SU-DHL-6 (cell line): ENCODE data around the gene PAH.

ENCODE experiments used
- H2AFZ ChIP-seq: fragments of 200-600 bp; sonication (generic); 2 replicates; pipeline ENCODE4 v1.6.1; 2014; ENCODE audit warnings: low read depth, mild to moderate bottlenecking, moderate library complexity, mixed read lengths, antibody characterized with exemption, low read length; ENCODE audit not compliant: severe bottlenecking
- H3F3A ChIP-seq: fragments of 200-600 bp; shearing (Covaris generic); 2 replicates; pipeline ENCODE4 v1.6.0; 2016; ENCODE audit warnings: antibody characterized with exemption, mild to moderate bottlenecking; ENCODE audit not compliant: insufficient read depth
- H3K27ac ChIP-seq: fragments of 200-600 bp; sonication (generic); 2 replicates; pipeline ENCODE4 v1.5.1; 2016; ENCODE audit warnings: low read depth, mild to moderate bottlenecking, low read length, moderate library complexity, mixed read lengths
- H3K27me3 ChIP-seq: fragments of 200-600 bp; sonication (generic), shearing (Covaris generic); 2 replicates; pipeline ENCODE4 v1.6.0; 2014; ENCODE audit warnings: mild to moderate bottlenecking, low read length
- H3K36me3 ChIP-seq: fragments of 200-600 bp; sonication (generic); 2 replicates; pipeline ENCODE4 v1.6.1; 2014; ENCODE audit warnings: mild to moderate bottlenecking, low read length, mixed read lengths
- H3K4me2 ChIP-seq: fragments of 300-600, 200-600 bp; shearing (Covaris generic), sonication (generic); 2 replicates; pipeline ENCODE4 v1.6.0; 2014; ENCODE audit warnings: low read length, low read depth, mild to moderate bottlenecking; ENCODE audit not compliant: poor library complexity, severe bottlenecking
- H3K4me3 ChIP-seq: fragments of 200-600 bp; sonication (generic); 2 replicates; pipeline ENCODE4 v1.5.1; 2014; ENCODE audit warnings: antibody characterized with exemption, low read length, mild to moderate bottlenecking, mixed read lengths; ENCODE audit not compliant: insufficient read depth, poor library complexity, severe bottlenecking
- H3K79me2 ChIP-seq: fragments of 200-600 bp; sonication (generic); 2 replicates; pipeline ENCODE4 v1.6.1; 2014; ENCODE audit warnings: mild to moderate bottlenecking, low read length, moderate library complexity; ENCODE audit not compliant: insufficient read depth
- H3K9ac ChIP-seq: fragments of 200-600 bp; sonication (generic); 2 replicates; pipeline ENCODE4 v1.7.0; 2014; ENCODE audit warnings: mild to moderate bottlenecking, low read length
- H3K9me2 ChIP-seq: fragments of 200-600 bp; sonication (generic); replicated peaks from 2 replicates; pipeline ENCODE4 v1.6.1; 2014; ENCODE audit warnings: low read length; ENCODE audit not compliant: insufficient read depth
- H3K9me3 ChIP-seq: fragments of 200-600 bp; sonication (generic); 2 replicates; pipeline ENCODE4 v1.6.1; 2014; ENCODE audit warnings: low read length, mixed read lengths; ENCODE audit not compliant: insufficient read depth
- H4K20me1 ChIP-seq: fragments of 200-600 bp; sonication (generic); 2 replicates; pipeline ENCODE4 v1.6.1; 2014; ENCODE audit warnings: low read depth, mild to moderate bottlenecking, antibody characterized with exemption, low read length, moderate library complexity, mixed read lengths
- CTCF ChIP-seq: fragments of 200-600 bp; sonication (generic); IDR thresholded peaks from one replicate; pipeline ENCODE4 v1.5.1; 2017; ENCODE audit warnings: antibody characterized with exemption, mild to moderate bottlenecking, low read length, moderate library complexity; ENCODE audit not compliant: insufficient read depth, poor library complexity, severe bottlenecking
- EZH2phosphoT487 ChIP-seq: fragments of 200-600 bp; sonication (generic), shearing (Covaris generic); conservative IDR thresholded peaks from 2 replicates; pipeline ENCODE4 v1.6.1; 2018; ENCODE audit warnings: mild to moderate bottlenecking, antibody characterized with exemption, low read length, moderate library complexity, mixed read lengths

PAH gene

GRCh38 chr12:102964872-102965271 lies 47.8 kb upstream of the PAH start:
- H3K9me2 ChIP-seq = no peaks in the 10 kb centered on the region
- H3K4me2 ChIP-seq = no peak overlapping the region
- H2AFZ ChIP-seq = no peak overlapping the region
- no peaks in the 10 kb centered on the region for H3F3A ChIP-seq
- H3K27ac ChIP-seq = no peak overlapping the region
- H3K27me3 ChIP-seq = no peaks in the 10 kb centered on the region
- no peak for TF ChIP-seq CTCF
- TF ChIP-seq EZH2phosphoT487 = no peak
- H3K9ac ChIP-seq = no peak overlapping the region
- H4K20me1 ChIP-seq = no peaks in the 10 kb centered on the region
- H3K36me3 ChIP-seq = no peaks in the 10 kb centered on the region
- no peaks in the 10 kb centered on the region for H3K9me3 ChIP-seq
- H3K79me2 ChIP-seq = no peaks in the 10 kb centered on the region
- H3K4me3 ChIP-seq = no peak overlapping the region

- Histone ChIP-seq H3K27me3 (no peaks in the 10 kb centered on the region), H3K4me2 (no peak overlapping the region), H2AFZ (no peak overlapping the region), H3K79me2 (no peaks in the 10 kb centered on the region), H3K4me3 (no peak overlapping the region), H3K9ac (no peak overlapping the region), H3F3A (no peaks in the 10 kb centered on the region), H3K9me2 (no peaks in the 10 kb centered on the region), H3K9me3 (no peaks in the 10 kb centered on the region), H3K27ac (no peak overlapping the region), H3K36me3 (no peaks in the 10 kb centered on the region), H4K20me1 (no peaks in the 10 kb centered on the region)
- TF ChIP-seq EZH2phosphoT487 (no peak), CTCF (no peak)
Measured at GRCh38 chr12:102963796-102964195, 46.8 kb upstream of the PAH start.

GRCh38 chr12:102962986-102963385 lies 45.9 kb upstream of the PAH start:
- Histone ChIP-seq H3K79me2 (no peaks in the 10 kb centered on the region), H3K27me3 (no peaks in the 10 kb centered on the region), H3K4me2 (no peak overlapping the region), H4K20me1 (no peaks in the 10 kb centered on the region), H3K27ac (no peak overlapping the region), H3K36me3 (no peaks in the 10 kb centered on the region), H2AFZ (no peak overlapping the region), H3F3A (no peaks in the 10 kb centered on the region), H3K9me3 (no peaks in the 10 kb centered on the region), H3K9ac (no peak overlapping the region), H3K4me3 (no peak overlapping the region), H3K9me2 (no peaks in the 10 kb centered on the region)
- TF ChIP-seq EZH2phosphoT487 (no peak), CTCF (no peak)
